C4-2B (cell line): ENCODE data around the gene ZCRB1.
"Not testable (repeated sequence)": the region's sequence is repeated elsewhere in the genome, so short reads cannot be mapped to it uniquely, and the experiment has no call there.

Experiments
- H3K27ac ChIP-seq: fragments of 450-650 bp; 2 replicates; pipeline ENCODE4 v1.5.1; 2017
- ZFX ChIP-seq: fragments of 450-650 bp; IDR thresholded peaks from 2 replicates; pipeline ENCODE4 v1.6.1; 2017
- TF ChIP-seq, protein P1 (sequence below): fragments of 450-650 bp; conservative IDR thresholded peaks from 2 replicates; pipeline ENCODE4 v1.5.1; 2017; ENCODE audit warnings: mild to moderate bottlenecking

ZCRB1 gene

GRCh38 chr12:42343721-42344120 lies 17.8 kb upstream of the ZCRB1 start:
- H3K27ac ChIP-seq, result no peak overlapping the region
- TF ChIP-seq ZFX, result no peak
- TF ChIP-seq, protein P1, sequence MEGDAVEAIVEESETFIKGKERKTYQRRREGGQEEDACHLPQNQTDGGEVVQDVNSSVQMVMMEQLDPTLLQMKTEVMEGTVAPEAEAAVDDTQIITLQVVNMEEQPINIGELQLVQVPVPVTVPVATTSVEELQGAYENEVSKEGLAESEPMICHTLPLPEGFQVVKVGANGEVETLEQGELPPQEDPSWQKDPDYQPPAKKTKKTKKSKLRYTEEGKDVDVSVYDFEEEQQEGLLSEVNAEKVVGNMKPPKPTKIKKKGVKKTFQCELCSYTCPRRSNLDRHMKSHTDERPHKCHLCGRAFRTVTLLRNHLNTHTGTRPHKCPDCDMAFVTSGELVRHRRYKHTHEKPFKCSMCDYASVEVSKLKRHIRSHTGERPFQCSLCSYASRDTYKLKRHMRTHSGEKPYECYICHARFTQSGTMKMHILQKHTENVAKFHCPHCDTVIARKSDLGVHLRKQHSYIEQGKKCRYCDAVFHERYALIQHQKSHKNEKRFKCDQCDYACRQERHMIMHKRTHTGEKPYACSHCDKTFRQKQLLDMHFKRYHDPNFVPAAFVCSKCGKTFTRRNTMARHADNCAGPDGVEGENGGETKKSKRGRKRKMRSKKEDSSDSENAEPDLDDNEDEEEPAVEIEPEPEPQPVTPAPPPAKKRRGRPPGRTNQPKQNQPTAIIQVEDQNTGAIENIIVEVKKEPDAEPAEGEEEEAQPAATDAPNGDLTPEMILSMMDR, result no peak

- no peak overlapping the region for H3K27ac ChIP-seq
- TF ChIP-seq, protein P1, result no peak
- no peak for TF ChIP-seq ZFX
Measured at GRCh38 chr12:42342028-42342427, 16.1 kb upstream of the ZCRB1 start.

DNA sequence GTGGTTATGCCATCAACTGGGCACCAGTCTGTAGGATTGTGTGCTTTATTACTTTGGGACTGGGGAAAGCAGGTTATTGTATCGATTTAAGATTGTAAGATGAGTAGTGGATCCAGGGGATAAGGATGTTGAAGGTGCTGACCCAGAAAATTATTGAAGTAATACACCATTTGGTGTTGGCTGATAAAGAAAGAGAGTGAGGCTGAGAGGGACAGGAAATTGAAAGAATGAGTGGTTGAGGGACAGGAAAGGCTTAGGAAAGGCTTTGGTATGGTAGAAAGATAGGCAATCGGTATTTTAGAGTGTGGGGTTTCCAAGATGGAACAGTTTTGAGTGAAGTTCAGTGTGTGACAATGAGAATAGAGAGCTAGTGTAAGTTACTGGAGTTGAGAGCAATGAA lies 12.4 kb upstream of the ZCRB1 start:
- no peak overlapping the region for H3K27ac ChIP-seq
- TF ChIP-seq, protein P1, result no peak
- no peak for TF ChIP-seq ZFX

- no peak overlapping the region for H3K27ac ChIP-seq
- TF ChIP-seq, protein P1, result no peak
- TF ChIP-seq ZFX, result no peak
Measured at GRCh38 chr12:42336286-42336685, 10.4 kb upstream of the ZCRB1 start.

GRCh38 chr12:42332301-42333285 lies 6.7 kb upstream of the ZCRB1 start:
- no peak overlapping the region for H3K27ac ChIP-seq
- no peak for TF ChIP-seq ZFX
- TF ChIP-seq, protein P1, result peak; percentile 82

DNA sequence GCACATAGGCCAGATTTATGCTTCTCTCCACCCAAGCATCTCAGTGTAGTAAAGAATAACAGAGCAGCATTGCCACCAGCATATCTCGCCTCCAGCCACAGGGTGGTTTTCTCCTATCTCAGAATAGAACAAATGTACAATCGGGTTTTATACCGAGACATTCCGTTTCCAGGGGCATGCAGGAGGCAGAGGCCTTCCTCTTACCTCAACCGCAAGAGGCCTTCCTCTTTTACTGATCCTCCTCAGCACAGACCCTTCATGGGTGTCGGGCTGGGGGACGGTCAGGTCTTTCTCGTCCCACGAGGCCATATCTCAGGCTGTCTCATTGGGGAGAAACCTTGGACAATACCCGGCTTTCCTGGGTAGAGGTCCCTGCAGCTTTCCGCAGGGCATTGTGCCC lies 4.2 kb upstream of the ZCRB1 start:
- not testable (repeated sequence) for H3K27ac ChIP-seq

DNA sequence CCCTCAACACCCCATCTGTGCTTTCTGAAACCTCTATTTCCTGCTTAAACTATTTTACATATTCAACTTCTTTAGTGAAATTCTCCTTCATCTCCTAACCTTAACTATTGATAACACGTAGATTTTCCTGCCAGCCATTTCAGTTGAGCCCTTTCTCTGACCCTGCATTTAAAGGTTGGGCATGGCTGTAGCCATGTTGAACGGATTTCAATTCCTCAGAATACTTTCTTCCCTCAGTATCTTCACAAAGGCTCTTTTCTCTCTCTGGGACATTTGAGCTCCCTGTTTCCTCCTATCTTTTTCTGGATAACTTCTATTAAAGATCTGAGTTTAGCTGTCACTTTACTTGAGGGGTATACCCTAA lies 1.3 kb upstream of the ZCRB1 start:
- no peak overlapping the region for H3K27ac ChIP-seq
- no peak for TF ChIP-seq ZFX
- TF ChIP-seq, protein P1, result no peak
